ENCODE results near the gene HCN2. TPM values are rescaled to one million over a fixed set of nuclear protein-coding genes. Genes with fewer than 3 reads are reported as not detected.
"Not testable (repeated sequence)": the region's sequence is repeated elsewhere in the genome, so short reads cannot be mapped to it uniquely, and the experiment has no call there.

Gene HCN2
- total and polyA plus RNA-seq, 9 donors = 0.13 to 0.46 (median 0.29) TPM

DNA sequence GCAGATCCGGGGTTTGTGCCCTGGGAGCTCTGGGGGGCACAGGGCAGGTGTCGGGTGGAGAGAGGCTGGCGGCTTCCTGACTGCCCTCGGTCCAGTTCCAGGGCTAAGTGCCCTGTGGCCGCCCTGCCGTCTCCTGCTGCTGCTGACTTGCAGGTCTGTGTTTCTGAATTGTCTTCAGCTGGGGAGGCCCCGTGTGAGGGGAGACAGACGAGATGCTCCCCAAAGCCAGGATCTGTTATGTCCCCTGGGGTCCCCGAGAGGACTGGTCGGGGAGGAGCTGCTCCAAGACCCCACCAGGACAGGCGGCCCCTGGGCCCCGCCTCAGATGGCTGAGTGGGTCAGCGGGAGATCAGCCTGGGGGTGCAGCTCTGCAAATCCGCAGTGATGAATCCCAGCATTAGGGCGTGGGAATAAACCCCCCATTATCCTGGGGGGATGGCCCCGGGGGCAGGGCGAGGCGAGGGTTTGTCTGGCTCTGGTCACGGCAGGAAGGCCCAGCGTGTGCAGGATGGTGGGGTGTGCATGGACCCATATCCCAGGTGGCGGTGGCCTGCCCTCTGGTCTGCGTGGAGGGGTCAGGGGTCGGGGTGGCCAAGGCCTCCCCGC lies 4.7 kb downstream of the HCN2 start:
- DNase-seq = no peak
- H3K9me3 ChIP-seq (replicated peaks; ENCODE audit: control insufficient read depth, low read depth, low read length) = no peaks in the 10 kb centered on the region
- 56% methylated on average over 16 of the region's 24 CpGs for whole genome bisulfite sequencing (ENCODE audit: insufficient coverage)
- no peak overlapping the region for H3K27ac ChIP-seq (ENCODE audit: low read length)
- H3K36me3 ChIP-seq (ENCODE audit: control insufficient read depth, insufficient read depth, low read length) = no peaks in the 10 kb centered on the region
- peaks cover under 1% of the 10 kb centered on the region for H3K4me1 ChIP-seq (ENCODE audit: control insufficient read depth, insufficient read depth, low read length)
- peaks cover 75% of the 10 kb centered on the region for H3K27me3 ChIP-seq (ENCODE audit: control insufficient read depth, insufficient read depth, low read length)
- no peak overlapping the region for H3K4me3 ChIP-seq (ENCODE audit: low read length)

DNA sequence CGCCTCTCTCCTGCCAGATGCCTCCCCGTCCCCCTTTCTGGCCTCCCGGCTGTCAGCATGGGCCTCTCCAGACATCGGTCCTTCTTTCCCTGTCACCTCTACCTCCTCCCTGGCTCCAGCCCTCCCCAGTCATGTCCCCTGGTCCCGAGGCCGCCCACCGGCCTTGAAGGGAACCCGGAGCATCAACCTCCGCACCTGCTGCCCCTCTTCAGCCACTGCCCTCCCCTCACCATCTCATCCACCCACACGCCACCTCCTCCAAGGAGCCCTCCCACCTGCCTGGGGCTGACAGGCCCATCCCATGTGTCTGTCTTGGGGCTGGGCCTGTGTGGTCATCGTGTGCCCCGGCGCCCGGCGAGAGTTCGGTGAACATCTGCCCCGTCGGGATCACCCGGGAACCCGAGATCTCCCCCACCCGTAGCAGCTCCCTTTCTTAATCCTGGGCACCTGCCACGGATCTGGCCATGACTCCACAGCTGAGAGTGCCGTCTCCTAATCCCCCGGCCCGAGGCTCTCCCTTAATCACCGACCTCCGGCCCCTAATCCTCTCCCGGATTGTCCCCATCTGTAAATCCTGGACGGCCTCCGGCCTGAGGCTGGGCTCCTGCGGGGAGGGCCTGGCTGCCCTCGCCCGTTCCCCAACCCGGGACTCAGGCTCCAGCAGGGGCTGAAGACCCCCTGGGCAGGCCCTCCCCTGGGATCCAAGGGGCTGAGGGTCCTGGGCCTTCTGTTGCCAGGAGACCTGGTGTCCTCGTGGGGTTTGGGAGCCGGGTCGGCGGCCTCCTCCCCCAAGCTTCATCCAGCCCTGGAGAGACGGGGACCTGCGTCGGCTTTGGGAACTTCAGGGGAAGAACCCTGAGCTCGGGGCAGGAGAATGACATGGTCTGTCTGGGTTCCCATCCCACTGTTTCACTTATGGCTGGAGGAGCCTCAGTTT lies 5.9 kb downstream of the HCN2 start:
- Histone ChIP-seq H3K27ac (ENCODE audit: low read length) (no peak overlapping the region), H3K4me1 (ENCODE audit: control insufficient read depth, insufficient read depth, low read length) (no peaks in the 10 kb centered on the region), H3K4me3 (ENCODE audit: low read length) (no peak overlapping the region), H3K36me3 (ENCODE audit: control insufficient read depth, insufficient read depth, low read length) (no peaks in the 10 kb centered on the region), H3K9me3 (replicated peaks; ENCODE audit: control insufficient read depth, low read depth, low read length) (no peaks in the 10 kb centered on the region), H3K27me3 (ENCODE audit: control insufficient read depth, insufficient read depth, low read length) (peaks cover 72% of the 10 kb centered on the region)
- WGBS (ENCODE audit: insufficient coverage) = 47% methylated on average over 30 of the region's 42 CpGs
- no peak for DNase-seq

DNA sequence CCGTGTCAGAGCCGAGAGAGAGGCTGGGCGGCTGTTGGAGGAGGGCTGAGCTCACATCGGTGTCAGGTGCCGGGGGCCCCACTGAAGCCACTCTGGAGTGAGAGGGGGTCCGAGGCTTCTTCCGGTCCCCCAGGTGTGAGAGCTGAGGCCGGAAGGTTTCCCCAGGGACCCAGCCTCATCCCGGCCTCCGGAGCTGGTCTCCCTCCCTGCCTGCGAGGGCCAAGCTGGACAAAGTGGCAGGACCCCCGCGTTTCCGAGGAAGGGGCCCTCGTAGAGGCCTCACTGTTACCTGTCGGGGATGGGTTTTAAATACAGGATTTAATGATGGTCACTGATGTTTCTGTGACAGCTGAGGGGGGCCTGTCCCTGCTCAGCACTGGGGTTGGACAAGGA lies 6.6 kb downstream of the HCN2 start:
- Histone ChIP-seq H3K4me1 (ENCODE audit: control insufficient read depth, insufficient read depth, low read length) (no peaks in the 10 kb centered on the region), H3K36me3 (ENCODE audit: control insufficient read depth, insufficient read depth, low read length) (no peaks in the 10 kb centered on the region), H3K9me3 (replicated peaks; ENCODE audit: control insufficient read depth, low read depth, low read length) (no peaks in the 10 kb centered on the region), H3K4me3 (ENCODE audit: low read length) (no peak overlapping the region), H3K27me3 (ENCODE audit: control insufficient read depth, insufficient read depth, low read length) (peaks cover 65% of the 10 kb centered on the region), H3K27ac (ENCODE audit: low read length) (no peak overlapping the region)
- WGBS (ENCODE audit: insufficient coverage) = 60% methylated on average over 14 of the region's 16 CpGs
- no peak for DNase-seq

DNA sequence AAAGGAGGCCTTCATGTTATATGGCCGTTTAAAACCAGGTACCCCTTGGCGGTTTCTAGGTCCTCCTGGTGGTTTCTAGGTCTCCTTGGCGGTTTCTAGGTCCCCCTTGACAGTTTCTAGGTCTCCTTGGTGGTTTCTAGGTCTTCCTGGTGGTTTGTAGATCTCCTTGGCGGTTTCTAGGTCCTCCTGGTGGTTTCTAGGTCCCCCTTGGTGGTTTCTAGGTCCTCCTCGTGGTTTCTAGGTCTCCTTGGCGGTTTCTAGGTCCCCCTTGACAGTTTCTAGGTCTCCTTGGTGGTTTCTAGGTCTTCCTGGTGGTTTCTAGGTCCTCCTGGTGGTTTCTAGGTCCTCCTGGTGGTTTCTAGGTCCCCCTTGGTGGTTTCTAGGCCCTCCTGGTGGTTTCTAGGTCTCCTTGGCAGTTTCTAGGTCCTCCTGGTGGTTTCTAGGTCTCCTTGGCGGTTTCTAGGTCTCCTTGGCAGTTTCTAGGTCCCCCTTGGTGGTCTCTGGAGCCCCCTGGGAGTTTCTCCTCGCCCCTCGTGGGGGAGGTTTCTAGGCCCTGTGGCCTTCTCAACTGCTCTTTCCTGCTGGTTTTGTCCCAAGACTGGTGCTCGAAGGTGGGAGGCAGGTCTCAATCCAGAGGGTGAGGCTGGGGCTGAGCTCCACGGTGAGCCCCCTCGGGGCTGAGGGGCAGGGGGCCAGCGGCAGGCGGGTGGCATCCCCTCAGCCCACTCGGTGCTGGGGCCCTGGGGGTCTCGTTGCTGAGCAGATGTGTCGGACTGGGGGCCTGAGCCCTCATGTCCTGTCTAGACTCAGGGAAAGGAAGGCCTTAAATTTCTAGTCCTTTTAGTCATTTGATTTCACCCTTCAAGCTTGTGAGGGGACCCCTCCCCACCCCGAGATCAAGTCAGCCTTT lies 8.0 kb downstream of the HCN2 start:
- Histone ChIP-seq H3K9me3 (replicated peaks; ENCODE audit: control insufficient read depth, low read depth, low read length) (no peaks in the 10 kb centered on the region), H3K27ac (ENCODE audit: low read length) (no peak overlapping the region), H3K36me3 (ENCODE audit: control insufficient read depth, insufficient read depth, low read length) (no peaks in the 10 kb centered on the region), H3K27me3 (ENCODE audit: control insufficient read depth, insufficient read depth, low read length) (peaks cover 51% of the 10 kb centered on the region), H3K4me1 (ENCODE audit: control insufficient read depth, insufficient read depth, low read length) (no peaks in the 10 kb centered on the region), H3K4me3 (ENCODE audit: low read length) (no peak overlapping the region)
- WGBS (ENCODE audit: insufficient coverage) = 69% methylated on average over 16 of the region's 18 CpGs
- no peak for DNase-seq

DNA sequence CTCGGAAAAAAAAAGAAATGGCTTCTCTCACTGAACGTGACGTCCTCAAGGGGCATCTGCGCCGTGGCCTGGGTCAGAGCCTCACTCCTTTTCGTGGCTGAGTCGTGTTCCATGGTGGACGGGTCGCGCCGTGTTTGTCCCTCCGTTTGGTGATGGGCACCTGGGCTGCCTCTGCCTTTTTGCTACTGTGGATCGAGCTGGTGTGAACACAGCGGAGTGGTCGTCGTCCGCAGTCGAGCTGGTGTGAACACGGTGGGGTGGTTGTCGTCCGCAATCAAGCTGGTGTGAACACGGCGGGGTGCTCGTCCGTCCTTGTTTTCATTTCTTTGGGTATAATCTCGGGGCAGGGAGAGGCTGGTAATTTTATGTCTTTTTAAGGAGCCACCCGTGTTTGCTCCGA lies 11.6 kb downstream of the HCN2 start:
- 90% methylated on average over 27 of the region's 28 CpGs for WGBS (ENCODE audit: insufficient coverage)
- Histone ChIP-seq H3K4me1 (ENCODE audit: control insufficient read depth, insufficient read depth, low read length) (no peaks in the 10 kb centered on the region), H3K27me3 (ENCODE audit: control insufficient read depth, insufficient read depth, low read length) (peaks cover 16% of the 10 kb centered on the region), H3K9me3 (replicated peaks; ENCODE audit: control insufficient read depth, low read depth, low read length) (no peaks in the 10 kb centered on the region), H3K4me3 (ENCODE audit: low read length) (no peak overlapping the region), H3K27ac (ENCODE audit: low read length) (no peak overlapping the region), H3K36me3 (ENCODE audit: control insufficient read depth, insufficient read depth, low read length) (no peaks in the 10 kb centered on the region)
- no peak for DNase-seq

DNA sequence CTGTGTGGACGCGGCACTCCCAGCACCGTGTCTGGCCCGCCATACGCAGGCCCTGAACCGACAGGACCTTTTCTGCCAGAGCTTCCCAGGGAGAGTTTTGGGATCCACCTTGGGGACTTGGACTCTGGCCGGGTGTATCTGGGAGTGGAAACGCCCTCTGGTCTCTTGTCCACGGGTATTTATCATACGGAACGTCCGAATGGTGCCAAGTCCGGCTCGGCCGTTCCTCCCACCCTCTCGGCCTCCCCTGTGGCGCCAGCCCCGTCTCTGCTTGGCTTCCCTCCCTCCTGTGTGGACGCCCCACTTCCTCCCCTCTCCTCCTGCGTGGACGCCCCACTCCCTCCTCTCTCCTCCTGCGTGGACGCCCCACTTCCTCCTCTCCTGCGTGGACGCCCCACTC lies 12.1 kb downstream of the HCN2 start:
- Histone ChIP-seq H3K4me1 (ENCODE audit: control insufficient read depth, insufficient read depth, low read length) (no peaks in the 10 kb centered on the region), H3K4me3 (ENCODE audit: low read length) (no peak overlapping the region), H3K9me3 (replicated peaks; ENCODE audit: control insufficient read depth, low read depth, low read length) (no peaks in the 10 kb centered on the region), H3K27me3 (ENCODE audit: control insufficient read depth, insufficient read depth, low read length) (peaks cover 11% of the 10 kb centered on the region), H3K27ac (ENCODE audit: low read length) (no peak overlapping the region), H3K36me3 (ENCODE audit: control insufficient read depth, insufficient read depth, low read length) (no peaks in the 10 kb centered on the region)
- 83% methylated on average over 19 of the region's 25 CpGs for whole genome bisulfite sequencing (ENCODE audit: insufficient coverage)
- DNase-seq = no peak

DNA sequence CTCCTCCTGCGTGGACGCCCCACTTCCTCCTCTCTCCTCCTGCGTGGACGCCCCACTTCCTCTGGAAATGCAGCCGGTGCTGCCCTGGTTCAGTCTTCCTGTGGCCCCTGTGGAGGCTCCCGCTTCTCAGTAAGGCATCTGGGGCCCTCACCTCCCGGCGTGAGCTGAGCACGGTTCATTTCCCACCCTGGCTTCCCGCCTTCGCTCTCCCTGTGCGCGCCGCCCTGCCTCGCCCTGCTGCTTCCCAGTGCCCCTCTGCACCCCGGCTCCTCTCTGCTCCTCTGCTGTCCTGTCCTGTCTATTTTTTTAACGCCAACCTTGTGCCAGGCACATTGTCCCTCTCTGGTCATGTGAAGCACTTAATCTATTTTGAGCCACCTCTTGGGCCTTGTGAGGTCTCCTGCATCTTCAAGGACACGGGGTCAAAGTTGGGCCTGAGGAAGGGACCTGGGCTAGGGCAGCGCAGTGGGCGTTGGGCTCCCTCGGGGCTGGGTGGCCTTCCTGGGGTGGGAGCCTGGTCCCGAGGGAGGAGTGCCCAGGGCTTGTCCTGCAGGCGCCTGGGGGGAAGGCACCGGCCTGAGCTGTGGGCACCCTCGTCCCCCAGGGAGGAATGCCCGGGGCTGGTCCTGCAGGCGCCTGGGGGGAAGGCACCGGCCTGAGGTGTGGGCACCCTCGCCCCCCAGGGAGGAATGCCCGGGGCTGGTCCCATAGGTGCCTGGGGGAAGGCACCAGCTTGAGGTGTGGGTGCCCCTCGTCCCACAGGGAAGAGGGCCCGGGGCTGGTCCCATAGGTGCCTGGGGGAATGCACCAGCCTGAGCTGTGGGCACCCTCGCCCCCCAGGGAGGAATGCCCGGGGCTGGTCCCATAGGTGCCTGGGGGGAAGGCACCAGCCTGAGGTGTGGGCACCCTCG lies 13.0 kb downstream of the HCN2 start:
- Histone ChIP-seq H3K27ac (ENCODE audit: low read length) (no peak overlapping the region), H3K4me1 (ENCODE audit: control insufficient read depth, insufficient read depth, low read length) (no peaks in the 10 kb centered on the region)
- 84% methylated on average over 24 of the region's 35 CpGs for WGBS (ENCODE audit: insufficient coverage)

DNA sequence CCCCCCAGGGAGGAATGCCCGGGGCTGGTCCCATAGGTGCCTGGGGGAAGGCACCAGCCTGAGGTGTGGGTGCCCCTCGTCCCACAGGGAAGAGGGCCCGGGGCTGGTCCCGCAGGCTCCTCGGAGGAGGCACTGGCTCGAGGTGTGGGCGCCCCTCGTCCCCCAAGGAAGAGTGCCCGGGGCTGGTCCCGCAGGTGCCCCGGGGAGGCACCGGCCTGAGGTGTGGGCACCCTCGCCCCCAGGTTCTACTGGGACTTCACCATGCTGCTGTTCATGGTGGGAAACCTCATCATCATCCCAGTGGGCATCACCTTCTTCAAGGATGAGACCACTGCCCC lies 13.6 kb downstream of the HCN2 start:
- WGBS (ENCODE audit: insufficient coverage) = 88% methylated on average over 11 of the region's 13 CpGs
- not testable (repeated sequence) for H3K4me3 ChIP-seq (ENCODE audit: low read length)

More for the DNA sequence above, 13.0 kb downstream of the HCN2 start:
- H3K9me3 ChIP-seq (replicated peaks; ENCODE audit: control insufficient read depth, low read depth, low read length) = no peaks in the 10 kb centered on the region
- H3K27me3 ChIP-seq (ENCODE audit: control insufficient read depth, insufficient read depth, low read length) = peaks cover 6% of the 10 kb centered on the region
- no peaks in the 10 kb centered on the region for H3K36me3 ChIP-seq (ENCODE audit: control insufficient read depth, insufficient read depth, low read length)
- no peak for DNase-seq
- H3K4me3 ChIP-seq (ENCODE audit: low read length) = no peak overlapping the region

DNA sequence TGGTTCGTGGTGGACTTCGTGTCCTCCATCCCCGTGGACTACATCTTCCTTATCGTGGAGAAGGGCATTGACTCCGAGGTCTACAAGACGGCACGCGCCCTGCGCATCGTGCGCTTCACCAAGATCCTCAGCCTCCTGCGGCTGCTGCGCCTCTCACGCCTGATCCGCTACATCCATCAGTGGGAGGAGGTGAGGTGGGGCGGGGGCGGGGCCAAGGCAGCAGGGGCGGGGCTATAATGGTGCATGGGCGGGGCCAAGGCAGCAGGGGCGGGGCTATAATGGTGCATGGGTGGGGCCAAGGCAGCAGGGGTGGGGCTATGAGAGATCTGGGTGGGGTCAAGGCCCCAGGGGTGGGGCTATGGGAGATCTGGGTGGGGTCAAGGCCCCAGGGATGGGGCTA lies 14.1 kb downstream of the HCN2 start:
- H3K4me3 ChIP-seq (ENCODE audit: low read length); H3K27me3 ChIP-seq (ENCODE audit: control insufficient read depth, insufficient read depth, low read length); H3K27ac ChIP-seq (ENCODE audit: low read length); H3K4me1 ChIP-seq (ENCODE audit: control insufficient read depth, insufficient read depth, low read length); H3K36me3 ChIP-seq (ENCODE audit: control insufficient read depth, insufficient read depth, low read length); H3K9me3 ChIP-seq (replicated peaks; ENCODE audit: control insufficient read depth, low read depth, low read length); DNase-seq: not testable (repeated sequence)
- 96% methylated on average over 13 of the region's 20 CpGs for WGBS (ENCODE audit: insufficient coverage)

More for the DNA sequence above, 13.6 kb downstream of the HCN2 start:
- not testable (repeated sequence) for H3K27ac ChIP-seq (ENCODE audit: low read length); H3K27me3 ChIP-seq (ENCODE audit: control insufficient read depth, insufficient read depth, low read length); H3K4me1 ChIP-seq (ENCODE audit: control insufficient read depth, insufficient read depth, low read length); H3K36me3 ChIP-seq (ENCODE audit: control insufficient read depth, insufficient read depth, low read length); H3K9me3 ChIP-seq (replicated peaks; ENCODE audit: control insufficient read depth, low read depth, low read length); DNase-seq
